HCT116 (cell line): ENCODE results near the gene NINJ2. TPM values are rescaled to one million over a fixed set of nuclear protein-coding genes. Genes with fewer than 3 reads are reported as not detected.

Experiments used
- ATAC-seq: fragments of 200-7000 bp; cut with Tn5 transposase; 2 replicates; pipeline ENCODE4 v1.9.1; 2020; ENCODE audit warnings: mild to moderate bottlenecking, moderate library complexity
- BruUV-seq: library from RNA; stranded (reverse); fragments of 400-500 nt; replicated peaks from 2 replicates; lab custom pipeline; 2021; lab: Mats Ljungman, UMichigan
- CTCF ChIA-PET: fragments of 300-600 bp; sonication (Branson Sonifier 250); formaldehyde crosslinking; loops from one replicate; lab custom pipeline; 2021; ENCODE audit warnings: antibody characterized with exemption; lab: Charles Lee
- POLR2A ChIA-PET: fragments of 300-600, 350-600 bp; sonication (Branson Sonifier 250); formaldehyde crosslinking; loops from one replicate; lab custom pipeline; 2021; ENCODE audit warnings: antibody characterized with exemption; lab: Charles Lee
- RAD21 ChIA-PET, 2 experiments: fragments of 300-600 bp; sonication (Branson Sonifier 250); formaldehyde crosslinking; loops; one replicate each; lab custom pipeline; 2023; ENCODE audit warnings: low total read pairs in 2 of 2; ENCODE audit not compliant: uncharacterized antibody in 2 of 2, unreplicated experiment in 2 of 2, low non-redundant PET in 1 of 2; lab: Charles Lee
- DNase-seq: peaks from one replicate; pipeline ENCODE4 v3.0.0-alpha.2; 2010; ENCODE audit warnings: low read depth, low spot score
- H2AFZ ChIP-seq: fragments of 200-600 bp; shearing (Covaris generic), sonication (generic); 2 replicates; pipeline ENCODE4 v1.6.1; 2017; ENCODE audit warnings: low read depth, mixed run types, mixed read lengths, antibody characterized with exemption, low read length; ENCODE audit not compliant: poor library complexity, severe bottlenecking
- H3K27ac ChIP-seq: 2 replicates; pipeline ENCODE4 v1.5.1; 2012; ENCODE audit warnings: low read depth, low read length
- H3K27me3 ChIP-seq: fragments of 200-600 bp; sonication (generic); 2 replicates; pipeline ENCODE4 v1.6.1; 2016; ENCODE audit warnings: mixed run types, low read length, mixed read lengths; ENCODE audit not compliant: insufficient read depth
- H3K36me3 ChIP-seq, 2 experiments: fragments of 200-500 bp in 1 of 2; fragments of 200-600 bp in 1 of 2; sonication (Bioruptor generic) in 1 of 2; sonication (generic) in 1 of 2; 2 replicates each; pipeline versions ENCODE4 v1.5.1 to v1.6.1; 2014 to 2016; ENCODE audit warnings: low read length in 2 of 2, inconsistent platforms in 1 of 2, mixed read lengths in 1 of 2, mixed run types in 1 of 2; ENCODE audit not compliant: insufficient read depth in 2 of 2, control insufficient read depth in 1 of 2
- H3K4me1 ChIP-seq, 2 experiments: fragments of 200-600 bp in 1 of 2; sonication (generic) in 1 of 2; 2 replicates each; pipeline versions ENCODE4 v1.5.1 to v1.6.1; 2012 to 2017; ENCODE audit warnings: low read length in 2 of 2, inconsistent platforms in 1 of 2, mild to moderate bottlenecking in 1 of 2, mixed read lengths in 1 of 2, mixed run types in 1 of 2, moderate library complexity in 1 of 2; ENCODE audit not compliant: insufficient read depth in 2 of 2, control insufficient read depth in 1 of 2
- H3K4me2 ChIP-seq: fragments of 200-600 bp; sonication (generic); 2 replicates; pipeline ENCODE4 v1.6.1; 2017; ENCODE audit warnings: mixed run types, low read length, mixed read lengths
- H3K4me3 ChIP-seq, 2 experiments: fragments of 200-600 bp in 1 of 2; sonication (generic) in 1 of 2; replicated peaks in 1 of 2; 2 replicates each; pipeline ENCODE4 v1.5.1; 2011 to 2016; ENCODE audit warnings: low read length in 2 of 2, control low read depth in 1 of 2, low read depth in 1 of 2, mild to moderate bottlenecking in 1 of 2, mixed read lengths in 1 of 2, mixed run types in 1 of 2
- H3K79me2 ChIP-seq: fragments of 200-600 bp; sonication (generic); 2 replicates; pipeline ENCODE4 v1.6.1; 2017; ENCODE audit warnings: mild to moderate bottlenecking, mixed run types, low read length, moderate library complexity, mixed read lengths; ENCODE audit not compliant: insufficient read depth
- H3K9ac ChIP-seq: fragments of 200-600 bp; sonication (generic); 2 replicates; pipeline ENCODE4 v1.6.1; 2016; ENCODE audit warnings: low read length, mixed read lengths
- H3K9me2 ChIP-seq: fragments of 200-600 bp; sonication (generic), shearing (Covaris generic); 2 replicates; pipeline ENCODE4 v1.6.1; 2017; ENCODE audit warnings: mixed run types, mild to moderate bottlenecking, moderate library complexity; ENCODE audit not compliant: insufficient read depth
- H3K9me3 ChIP-seq, 2 experiments: fragments of 200-500 bp in 1 of 2; fragments of 200-600 bp in 1 of 2; sonication (Bioruptor generic) in 1 of 2; sonication (generic) in 1 of 2; 2 replicates each; pipeline ENCODE4 v1.6.1; 2014 to 2017; ENCODE audit warnings: low read length in 2 of 2, mixed read lengths in 2 of 2, inconsistent platforms in 1 of 2, low read depth in 1 of 2, mild to moderate bottlenecking in 1 of 2, mixed run types in 1 of 2, moderate library complexity in 1 of 2; ENCODE audit not compliant: control insufficient read depth in 1 of 2, insufficient read depth in 1 of 2
- H4K20me1 ChIP-seq: fragments of 200-600 bp; sonication (generic), shearing (Covaris generic); 2 replicates; pipeline ENCODE4 v1.6.1; 2017; ENCODE audit warnings: mixed run types, mild to moderate bottlenecking, moderate library complexity; ENCODE audit not compliant: insufficient read depth
- ATF3 ChIP-seq: IDR thresholded peaks from 2 replicates; pipeline ENCODE4 v1.6.1; 2012
- CBX3 ChIP-seq: IDR thresholded peaks from 2 replicates; pipeline ENCODE4 v1.6.1; 2012; ENCODE audit warnings: low read depth
- CEBPB ChIP-seq: IDR thresholded peaks from 2 replicates; pipeline ENCODE4 v1.6.1; 2012; ENCODE audit warnings: low read depth
- CTCF ChIP-seq, 3 experiments: fragments of 200-600 bp in 1 of 3; sonication (generic) in 1 of 3; IDR thresholded peaks in 2 of 3; conservative IDR thresholded peaks in 1 of 3; 2 replicates each; pipeline ENCODE4 v1.5.1; 2012 to 2017; ENCODE audit warnings: low read depth in 2 of 3, low read length in 2 of 3, antibody characterized with exemption in 1 of 3, borderline replicate concordance in 1 of 3, control low read depth in 1 of 3, mild to moderate bottlenecking in 1 of 3, mixed read lengths in 1 of 3, mixed run types in 1 of 3, moderate library complexity in 1 of 3; ENCODE audit not compliant: insufficient read depth in 1 of 3
- EGR1 ChIP-seq: IDR thresholded peaks from 2 replicates; pipeline ENCODE4 v1.6.1; 2012; ENCODE audit warnings: low read depth
- ELF1 ChIP-seq: IDR thresholded peaks from 2 replicates; pipeline ENCODE4 v1.6.1; 2012; ENCODE audit warnings: low read depth, borderline replicate concordance
- EZH2 ChIP-seq: fragments of 200-600 bp; sonication (generic); IDR thresholded peaks from 2 replicates; pipeline ENCODE4 v1.6.1; 2017; ENCODE audit warnings: antibody characterized with exemption, mixed run types
- EZH2phosphoT487 ChIP-seq: fragments of 200-600 bp; IDR thresholded peaks from 2 replicates; pipeline ENCODE4 v1.6.1; 2018; ENCODE audit warnings: antibody characterized with exemption, borderline replicate concordance
- JUND ChIP-seq: IDR thresholded peaks from 2 replicates; pipeline ENCODE4 v1.6.1; 2012
- SP1 ChIP-seq: IDR thresholded peaks from 2 replicates; pipeline ENCODE4 v1.6.1; 2012; ENCODE audit warnings: low read depth
- SRF ChIP-seq: IDR thresholded peaks from 2 replicates; pipeline ENCODE4 v1.6.1; 2012; ENCODE audit warnings: low read depth
- TCF7L2 ChIP-seq: IDR thresholded peaks from 2 replicates; pipeline ENCODE4 v1.7.0; 2011; ENCODE audit warnings: borderline replicate concordance, inconsistent platforms; ENCODE audit not compliant: insufficient read depth, insufficient read length; ENCODE audit errors: extremely low read depth
- ZNF274 ChIP-seq: fragments of 200-500 bp; sonication (Bioruptor generic); IDR thresholded peaks from 2 replicates; pipeline ENCODE4 v1.6.1; 2014; ENCODE audit warnings: mild to moderate bottlenecking, low read depth, low read length, inconsistent platforms
- intact Hi-C: fragments of 100-400 bp; cut with micrococcal nuclease; formaldehyde crosslinking; loops from 2 replicates; pipeline ENCODE4 v1.10.0; 2022
- total RNA-seq: library from RNA; stranded (reverse); gene quantifications from one replicate; pipeline ENCODE4 v1.2.1, GENCODE V29; 2021; ENCODE audit not compliant: unreplicated experiment
- TF ChIP-seq, protein P1 (sequence below): IDR thresholded peaks from 2 replicates; pipeline ENCODE4 v1.6.1; 2011; ENCODE audit warnings: mild to moderate bottlenecking, low read length, moderate library complexity; ENCODE audit not compliant: insufficient replicate concordance; ENCODE audit errors: extremely low read depth

NINJ2 gene
- total RNA-seq, 1 experiment from 2014 or later: not detected

GRCh38 chr12:522692-523378 is 140.4 kb downstream of the NINJ2 start:
- Histone ChIP-seq H3K9me3 (no peaks in the 10 kb centered on the region), H3K9me2 (no peaks in the 10 kb centered on the region), H3K4me1 (no peaks in the 10 kb centered on the region), H3K4me3 (no peak overlapping the region), H3K27ac (no peak overlapping the region), H3K36me3 (no peaks in the 10 kb centered on the region), H2AFZ (no peak overlapping the region), H3K27me3 (no peaks in the 10 kb centered on the region), H3K79me2 (no peaks in the 10 kb centered on the region), H3K9ac (no peak overlapping the region), H3K4me2 (no peak overlapping the region), H4K20me1 (no peaks in the 10 kb centered on the region)
- CTCF ChIA-PET: interaction anchor here (0.5 kb wide), 1 partner anchor 13 kb away, joined by 3 read pairs; no protein-coding TSS in a partner anchor
- no peak for ATAC-seq
- no peak for DNase-seq
- POLR2A ChIA-PET: no interaction called here
- RAD21 ChIA-PET: no interaction called here
- no TSS peak for BruUV-seq
- intact Hi-C loops: no loop called here
- no peak for TF ChIP-seq JUND
- no peak for TF ChIP-seq TCF7L2
- TF ChIP-seq EZH2: no peak
- TF ChIP-seq CBX3: no peak
- no peak for TF ChIP-seq ATF3
- no peak for TF ChIP-seq EZH2phosphoT487
- TF ChIP-seq ELF1: no peak

GRCh38 chr12:520119-520518 is 143.1 kb downstream of the NINJ2 start:
- no peak overlapping the region for H2AFZ ChIP-seq
- no peaks in the 10 kb centered on the region for H3K9me3 ChIP-seq
- H3K27me3 ChIP-seq: no peaks in the 10 kb centered on the region
- intact Hi-C loops: no loop called here
- ChIA-PET RAD21 (no interaction called here), POLR2A (no interaction called here), CTCF (no interaction called here)
- no peak overlapping the region for H3K9ac ChIP-seq
- no peak overlapping the region for H3K4me2 ChIP-seq
- BruUV-seq: no TSS peak
- no peak overlapping the region for H3K27ac ChIP-seq
- ATAC-seq: no peak
- no peaks in the 10 kb centered on the region for H3K79me2 ChIP-seq
- no peaks in the 10 kb centered on the region for H3K9me2 ChIP-seq
- H3K36me3 ChIP-seq: no peaks in the 10 kb centered on the region
- no peaks in the 10 kb centered on the region for H3K4me1 ChIP-seq
- H3K4me3 ChIP-seq: no peak overlapping the region
- no peaks in the 10 kb centered on the region for H4K20me1 ChIP-seq
- DNase-seq: no peak
- TF ChIP-seq CTCF (IDR thresholded peaks at IDR 0.05 in 2 of 3, conservative IDR thresholded peaks at IDR 0.05 in 1 of 3; ENCODE audit: borderline replicate concordance in 1 of 3, insufficient read depth in 1 of 3, low read depth in 2 of 3, low read length in 2 of 3) (no peak), SRF (no peak), CBX3 (no peak), TCF7L2 (no peak), ATF3 (no peak), EZH2phosphoT487 (no peak), EZH2 (no peak), CEBPB (no peak), SP1 (no peak), ZNF274 (no peak), EGR1 (no peak), JUND (no peak)
- TF ChIP-seq, protein P1, sequence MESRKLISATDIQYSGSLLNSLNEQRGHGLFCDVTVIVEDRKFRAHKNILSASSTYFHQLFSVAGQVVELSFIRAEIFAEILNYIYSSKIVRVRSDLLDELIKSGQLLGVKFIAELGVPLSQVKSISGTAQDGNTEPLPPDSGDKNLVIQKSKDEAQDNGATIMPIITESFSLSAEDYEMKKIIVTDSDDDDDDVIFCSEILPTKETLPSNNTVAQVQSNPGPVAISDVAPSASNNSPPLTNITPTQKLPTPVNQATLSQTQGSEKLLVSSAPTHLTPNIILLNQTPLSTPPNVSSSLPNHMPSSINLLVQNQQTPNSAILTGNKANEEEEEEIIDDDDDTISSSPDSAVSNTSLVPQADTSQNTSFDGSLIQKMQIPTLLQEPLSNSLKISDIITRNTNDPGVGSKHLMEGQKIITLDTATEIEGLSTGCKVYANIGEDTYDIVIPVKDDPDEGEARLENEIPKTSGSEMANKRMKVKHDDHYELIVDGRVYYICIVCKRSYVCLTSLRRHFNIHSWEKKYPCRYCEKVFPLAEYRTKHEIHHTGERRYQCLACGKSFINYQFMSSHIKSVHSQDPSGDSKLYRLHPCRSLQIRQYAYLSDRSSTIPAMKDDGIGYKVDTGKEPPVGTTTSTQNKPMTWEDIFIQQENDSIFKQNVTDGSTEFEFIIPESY: no peak
